Amniotic stem cell (primary cell): ENCODE measurements around the gene MVB12B.
"Not testable (repeated sequence)": the region's sequence is repeated elsewhere in the genome, so short reads cannot be mapped to it uniquely, and the experiment has no call there.

Experiments used
- DNase-seq: peaks from one replicate; lab custom pipeline; 2025; lab: John Stamatoyannopoulos, UW

Gene MVB12B

DNA sequence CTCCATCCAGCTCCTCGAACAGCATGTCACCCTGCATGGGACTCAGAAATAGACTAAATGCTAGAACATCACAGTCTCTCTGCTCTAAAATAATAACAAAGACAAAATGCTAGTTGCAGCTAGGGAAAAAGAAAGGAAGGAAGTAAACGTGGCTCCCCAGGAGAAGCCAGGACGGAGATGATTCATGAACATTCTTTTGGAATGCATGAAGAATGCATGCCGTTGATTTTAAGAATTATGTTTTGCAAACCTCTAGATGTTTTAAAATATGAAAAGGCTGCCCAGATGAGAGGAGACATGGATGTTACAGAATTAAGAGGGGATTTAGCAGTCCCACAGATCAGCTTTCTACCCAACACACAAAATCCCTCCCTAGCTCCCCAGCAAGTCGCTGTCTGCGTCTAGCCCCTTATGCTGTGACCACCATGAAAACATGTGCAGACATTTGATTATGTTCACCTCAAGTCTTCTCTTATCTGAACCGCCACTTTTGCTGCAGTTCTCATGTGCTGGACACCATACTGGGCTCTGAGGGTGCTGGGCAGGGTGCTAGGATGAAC, 147.7 kb downstream of the MVB12B start:
- DNase-seq: peak; percentile 60

DNA sequence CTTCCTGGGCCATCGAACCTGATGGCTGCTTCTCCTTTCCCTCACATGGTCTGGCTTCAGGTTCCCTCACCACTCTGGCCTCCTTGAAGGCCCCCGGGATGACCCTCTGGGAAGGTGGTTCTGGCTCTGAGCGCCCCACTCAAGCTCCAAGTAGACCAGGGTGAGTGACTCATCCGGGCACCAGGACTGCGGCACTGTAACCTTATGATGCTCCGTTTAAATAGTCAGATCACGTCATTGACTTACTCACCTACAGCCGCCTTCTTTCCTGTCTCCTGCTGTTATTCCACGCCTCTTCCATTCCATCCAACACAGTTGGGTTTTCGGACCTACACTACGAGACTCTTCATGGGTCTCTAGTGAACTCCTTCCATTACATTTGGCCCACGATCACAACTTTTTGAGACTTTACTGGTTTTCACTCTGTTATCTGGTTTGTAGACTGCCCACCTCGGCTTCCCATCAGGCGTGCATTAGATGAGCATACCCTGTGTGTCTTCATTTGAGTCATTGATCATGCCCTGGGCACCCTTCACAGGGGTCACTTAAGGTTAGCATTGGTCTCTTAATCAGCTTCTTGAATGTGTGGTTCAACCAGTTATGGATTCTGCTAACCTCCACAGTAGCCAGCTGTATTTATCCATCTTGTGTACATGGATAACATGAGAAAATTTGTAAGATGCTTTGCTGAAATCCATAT, 148.3 kb downstream of the MVB12B start:
- DNase-seq: peak; percentile 58

DNA sequence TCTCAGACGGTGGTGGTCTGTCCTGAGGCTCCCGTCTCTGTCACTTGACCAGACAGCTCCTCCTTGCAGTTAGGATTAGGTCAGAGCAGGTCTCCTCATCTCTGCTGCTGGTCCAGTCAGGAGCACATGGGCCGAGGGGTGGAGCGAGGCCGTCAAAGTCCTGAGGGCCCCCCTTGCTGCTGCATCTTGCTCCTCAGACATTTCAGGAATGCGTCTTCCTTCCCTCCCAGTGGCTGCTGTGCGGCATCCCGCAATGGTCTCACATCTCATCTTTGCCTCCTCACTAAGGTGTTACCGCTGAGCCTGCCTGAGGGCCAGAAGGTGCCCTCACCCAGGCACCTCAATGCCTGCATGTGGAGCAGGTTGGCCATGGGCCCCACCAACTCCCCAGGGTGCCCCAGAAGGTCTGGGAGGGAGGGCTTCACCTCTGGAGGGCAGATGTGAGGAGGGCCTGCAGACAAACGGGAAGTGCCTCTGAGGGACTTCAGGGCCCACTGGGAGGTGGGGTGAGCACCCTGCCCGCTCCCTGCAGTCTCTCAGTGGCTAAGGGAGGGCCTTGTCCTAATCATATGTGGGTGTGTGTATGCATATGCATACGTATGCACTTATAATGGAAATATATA, 149.4 kb downstream of the MVB12B start:
- no peak for DNase-seq

DNA sequence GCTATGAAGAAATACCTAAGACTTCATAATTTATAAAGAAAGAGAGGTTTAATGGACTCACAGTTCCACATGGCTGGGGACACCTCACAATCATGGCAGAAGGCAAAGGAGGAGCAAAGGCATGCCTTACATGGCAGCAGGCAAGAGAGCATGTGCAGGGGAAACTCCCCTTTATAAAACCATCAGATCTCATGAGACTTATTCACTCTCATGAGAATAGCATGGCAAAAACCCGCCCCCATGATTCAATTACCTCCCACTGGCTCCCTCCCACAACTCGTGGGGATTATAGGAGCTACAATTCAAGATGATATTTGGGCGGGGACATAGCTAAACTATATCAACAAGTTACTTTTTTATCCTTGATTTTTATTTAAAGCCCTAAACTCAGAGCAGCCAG, 150.8 kb downstream of the MVB12B start:
- DNase-seq: not testable (repeated sequence)

DNA sequence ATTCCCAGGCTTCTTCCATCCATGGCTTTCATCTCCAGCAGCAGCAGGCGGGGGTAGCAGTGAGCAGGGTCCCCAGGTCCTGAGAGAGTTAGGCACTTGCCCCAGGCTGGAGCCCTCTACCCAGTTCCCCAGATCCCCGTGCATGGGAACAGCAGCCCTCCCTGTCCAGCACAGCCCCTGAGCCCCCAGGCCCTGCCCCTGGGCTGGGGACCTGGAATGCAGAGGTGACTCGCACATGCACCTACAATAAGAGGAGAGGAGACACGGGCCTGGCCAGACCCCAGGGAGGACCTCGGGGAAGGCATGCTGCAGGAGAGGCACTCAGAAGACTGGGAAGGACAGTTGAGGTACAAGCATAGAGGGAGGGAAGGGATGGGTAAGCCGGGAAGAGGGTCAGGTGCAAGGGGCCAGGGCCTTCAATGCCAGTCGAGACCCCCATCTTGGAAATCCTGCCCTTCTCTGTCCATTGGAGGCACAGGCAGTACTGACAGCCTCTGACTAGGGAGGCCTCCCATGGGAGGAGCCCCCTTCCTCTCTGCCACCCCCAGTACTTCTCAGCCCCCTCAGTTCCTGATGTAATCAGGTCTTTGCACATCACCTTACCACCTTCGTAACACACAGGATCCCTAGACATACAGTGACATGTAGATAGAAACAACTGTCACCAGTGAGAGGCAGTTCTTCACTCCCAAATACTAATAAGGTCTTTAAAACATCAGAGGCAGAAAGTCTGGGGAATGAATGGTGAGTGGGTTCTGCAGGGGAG, 151.8 kb downstream of the MVB12B start:
- no peak for DNase-seq

DNA sequence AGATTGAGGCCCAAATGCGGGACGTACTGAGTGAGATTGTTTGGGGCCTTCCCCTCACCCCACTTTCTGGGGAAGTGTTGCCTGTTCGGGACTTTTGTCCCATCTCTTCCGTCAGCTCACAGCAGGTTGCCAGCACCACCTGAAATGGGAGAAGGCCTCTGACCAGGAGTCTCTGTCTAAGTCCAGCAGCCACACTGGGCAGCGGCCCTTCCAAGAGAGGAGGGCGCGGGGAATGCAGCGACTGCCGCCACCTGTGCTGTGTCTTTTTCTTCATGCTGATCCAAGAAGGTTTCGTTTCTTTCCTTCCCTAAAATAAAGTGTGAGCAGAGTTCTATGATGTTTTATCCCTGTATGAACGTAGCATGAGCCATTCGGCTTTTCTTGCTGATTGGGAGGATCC, 152.9 kb downstream of the MVB12B start:
- no peak for DNase-seq

DNA sequence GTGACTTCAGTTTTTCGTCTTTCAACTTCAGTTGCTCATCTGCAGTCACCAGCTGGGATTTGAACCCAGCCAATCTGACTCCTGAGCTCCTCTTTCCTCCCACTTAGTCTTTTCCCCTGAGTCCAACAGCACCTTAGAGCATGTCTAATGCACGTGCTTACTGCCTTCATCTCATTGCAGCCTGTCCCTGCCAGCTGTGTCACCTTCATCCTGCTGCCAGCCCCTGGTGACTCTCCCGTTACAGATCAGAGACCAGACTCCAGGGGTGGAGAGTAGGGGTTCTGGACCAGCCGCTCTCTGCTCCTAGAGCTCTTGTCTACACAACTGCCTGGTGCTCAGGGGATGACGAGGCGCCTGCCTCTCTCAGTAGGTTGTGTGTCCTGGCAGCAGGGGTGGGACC, 154.2 kb downstream of the MVB12B start:
- DNase-seq: no peak

DNA sequence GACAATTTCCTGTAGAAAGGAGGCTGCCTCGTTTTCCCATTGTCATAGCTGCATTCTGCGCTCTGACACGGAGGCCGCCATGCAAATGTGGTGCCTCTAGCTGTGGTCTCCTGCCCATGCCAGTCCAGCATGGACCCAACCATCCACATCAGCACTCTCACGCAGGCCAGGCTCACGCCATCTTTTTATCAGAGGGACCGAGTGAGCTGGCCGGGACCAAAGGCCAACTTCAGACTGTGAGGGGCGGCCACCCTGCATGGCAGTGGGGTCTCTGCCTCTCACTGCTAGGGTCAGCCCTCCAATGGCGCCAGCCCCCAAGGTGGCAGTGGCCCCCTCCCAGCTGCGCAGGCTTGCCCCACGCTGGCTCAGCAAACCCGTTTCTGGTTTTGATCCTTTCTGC, 155.2 kb downstream of the MVB12B start:
- no peak for DNase-seq

DNA sequence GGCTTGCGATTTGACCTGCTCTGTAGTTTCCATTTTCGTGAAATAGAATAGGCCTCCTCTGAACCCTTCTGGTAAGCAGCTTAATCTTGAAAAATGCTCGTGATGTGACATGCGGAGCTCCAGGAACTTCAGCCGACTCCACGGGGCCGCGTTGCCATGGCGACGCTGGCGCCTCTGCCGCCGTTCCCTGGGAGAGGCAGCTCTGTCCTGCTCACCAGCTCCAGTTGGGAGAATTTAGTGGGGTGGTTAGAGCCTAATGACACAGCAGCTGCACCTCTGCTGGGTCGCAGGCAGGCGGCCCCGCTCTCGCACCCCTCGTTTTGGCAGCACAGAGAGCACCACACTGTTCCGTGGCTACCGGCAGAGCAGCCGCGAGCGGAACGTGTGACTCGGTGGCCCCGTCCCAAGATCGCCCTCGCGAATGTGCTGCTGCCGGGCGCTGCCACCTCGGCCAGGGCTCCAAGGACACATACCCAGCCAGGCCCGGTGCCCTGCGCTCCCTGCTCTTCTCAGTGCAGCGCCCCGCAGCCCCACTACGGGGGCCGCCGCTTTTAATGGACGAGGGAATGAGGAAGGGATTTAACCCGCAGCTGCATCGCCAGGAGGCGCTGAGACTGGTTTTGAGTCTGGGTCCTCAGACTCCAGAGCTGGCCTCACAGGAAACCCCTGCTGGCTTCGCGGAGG, 155.9 kb downstream of the MVB12B start:
- peak; percentile 5 for DNase-seq

DNA sequence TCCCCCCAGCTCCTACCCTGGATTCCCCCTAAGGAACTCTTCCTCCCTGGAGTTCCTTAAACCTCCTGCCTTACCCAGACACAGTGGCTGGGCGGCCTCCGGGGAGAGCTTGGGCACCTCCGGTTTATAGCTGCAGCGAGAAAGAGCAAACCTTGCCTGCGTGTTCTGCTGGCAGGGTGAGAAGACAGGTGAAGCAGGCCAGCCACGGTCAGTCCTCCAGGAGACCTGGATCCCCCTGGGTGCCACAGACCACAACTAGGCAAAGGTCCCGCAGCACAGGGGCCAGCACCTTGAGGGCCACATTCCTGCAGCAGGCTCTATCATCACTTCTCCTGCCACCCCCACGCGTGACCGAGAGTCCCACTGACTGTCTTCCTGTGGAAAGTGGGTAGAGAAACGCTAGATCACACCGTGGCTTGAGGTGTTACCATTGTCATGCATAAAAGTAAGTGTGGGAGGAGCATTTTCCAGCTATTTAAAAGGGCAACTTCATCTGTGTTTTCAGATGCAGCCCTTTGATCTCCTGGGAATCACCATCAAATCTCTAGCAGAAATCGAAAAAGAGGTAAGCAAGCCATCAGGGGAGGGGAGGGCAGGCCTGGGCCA, 156.9 kb downstream of the MVB12B start:
- no peak for DNase-seq

DNA sequence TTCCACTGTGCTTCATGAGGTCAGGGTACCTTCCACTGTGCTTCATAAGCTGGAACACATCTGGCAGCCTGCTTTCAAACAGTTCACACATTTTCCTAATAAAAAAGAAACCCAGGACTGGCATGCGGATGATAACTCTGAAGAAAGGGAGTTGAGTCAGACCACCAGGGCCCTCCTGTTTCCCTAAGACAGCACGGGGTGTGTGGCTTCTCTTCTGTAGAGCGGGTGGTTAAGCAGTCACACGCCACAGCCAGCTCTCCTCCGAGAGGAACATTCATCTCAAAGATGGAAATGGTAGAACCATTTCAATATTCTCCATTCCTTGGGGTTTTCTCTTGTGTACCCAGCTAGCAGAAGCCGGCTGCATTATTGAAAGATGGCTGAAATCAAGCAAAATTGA, 159.0 kb downstream of the MVB12B start:
- DNase-seq: no peak

DNA sequence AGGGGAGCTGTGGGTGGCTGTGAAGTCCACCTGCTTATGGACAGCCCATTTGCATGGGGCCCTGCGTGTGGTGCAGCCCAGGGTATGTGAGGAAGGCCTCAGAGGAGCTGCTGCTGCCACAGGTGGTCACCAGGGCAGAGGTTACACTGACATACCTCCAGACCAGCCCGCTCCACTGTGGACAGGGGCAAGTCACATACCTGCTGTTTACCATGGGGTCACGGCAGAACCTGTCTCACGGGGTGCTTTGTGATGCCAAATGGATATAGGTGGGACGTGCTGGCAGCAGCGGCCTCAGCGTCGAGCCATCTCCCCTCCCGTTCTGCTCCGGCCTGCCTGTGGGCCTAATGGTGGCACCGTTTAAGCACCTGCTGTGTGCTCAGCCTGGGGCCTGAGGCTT, 159.6 kb downstream of the MVB12B start:
- no peak for DNase-seq

DNA sequence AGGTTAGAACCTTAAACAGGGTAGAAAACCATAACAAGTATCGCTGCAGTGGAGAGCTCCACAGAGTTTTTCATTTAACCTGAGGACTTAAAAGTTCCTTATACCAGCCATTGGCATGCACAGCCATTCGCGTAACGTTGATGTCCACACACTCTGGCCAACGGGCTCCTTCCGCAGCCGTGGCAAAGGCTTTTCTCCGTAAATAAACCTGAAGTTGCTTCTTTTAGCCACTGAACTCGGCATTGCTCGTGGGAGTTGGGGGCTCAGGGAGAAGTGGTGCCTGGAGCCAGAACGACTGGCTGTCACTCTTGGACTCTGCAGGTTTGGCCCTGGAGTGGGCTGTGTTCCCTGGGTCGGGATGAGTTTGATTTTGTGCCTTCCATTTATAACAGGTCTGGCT, 161.2 kb downstream of the MVB12B start:
- no peak for DNase-seq

DNA sequence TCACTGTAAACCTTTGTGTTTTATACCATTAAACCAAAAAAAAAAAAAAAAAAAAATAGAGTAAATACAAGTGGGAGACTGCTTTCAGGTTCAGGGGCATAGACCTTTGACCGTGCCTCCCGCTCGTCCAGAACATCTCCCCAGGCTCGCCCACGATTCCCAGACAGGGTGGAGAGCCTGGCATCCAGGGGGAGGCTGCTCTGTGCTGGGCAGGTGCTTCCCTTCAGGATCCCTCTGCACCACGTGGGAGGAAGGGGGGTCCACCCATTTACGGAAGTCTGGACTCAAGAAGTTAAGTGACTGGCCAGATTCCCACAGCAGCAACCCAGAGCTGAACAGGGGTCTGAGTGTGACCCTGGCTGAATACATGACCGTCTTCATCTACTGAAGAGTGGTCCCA, 161.7 kb downstream of the MVB12B start:
- DNase-seq: no peak

DNA sequence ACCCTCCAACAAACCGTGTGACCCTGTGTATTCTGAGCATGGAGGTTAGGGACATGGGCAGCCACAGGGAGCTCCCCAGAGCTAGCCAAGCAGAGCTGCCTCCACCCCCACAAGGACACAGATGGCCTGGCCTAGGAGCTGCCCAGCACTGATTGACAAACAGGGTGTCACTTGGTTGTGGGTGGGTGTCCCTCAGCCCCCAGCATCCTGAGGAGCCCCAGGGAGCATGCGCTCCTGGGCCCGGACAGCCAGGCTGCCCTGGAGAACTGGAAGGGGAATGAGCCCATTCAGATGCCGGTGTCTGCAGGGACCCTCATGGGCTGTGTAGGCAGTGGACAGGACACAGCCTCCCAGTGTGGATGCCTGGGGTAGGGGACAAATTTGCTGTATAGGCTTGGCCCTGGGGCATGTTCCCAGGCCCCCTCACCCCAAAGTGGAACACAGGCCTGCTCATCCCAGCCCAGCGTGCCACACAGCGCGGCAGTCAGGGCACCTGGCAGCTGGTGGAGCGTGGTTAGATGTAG, 162.3 kb downstream of the MVB12B start:
- no peak for DNase-seq

DNA sequence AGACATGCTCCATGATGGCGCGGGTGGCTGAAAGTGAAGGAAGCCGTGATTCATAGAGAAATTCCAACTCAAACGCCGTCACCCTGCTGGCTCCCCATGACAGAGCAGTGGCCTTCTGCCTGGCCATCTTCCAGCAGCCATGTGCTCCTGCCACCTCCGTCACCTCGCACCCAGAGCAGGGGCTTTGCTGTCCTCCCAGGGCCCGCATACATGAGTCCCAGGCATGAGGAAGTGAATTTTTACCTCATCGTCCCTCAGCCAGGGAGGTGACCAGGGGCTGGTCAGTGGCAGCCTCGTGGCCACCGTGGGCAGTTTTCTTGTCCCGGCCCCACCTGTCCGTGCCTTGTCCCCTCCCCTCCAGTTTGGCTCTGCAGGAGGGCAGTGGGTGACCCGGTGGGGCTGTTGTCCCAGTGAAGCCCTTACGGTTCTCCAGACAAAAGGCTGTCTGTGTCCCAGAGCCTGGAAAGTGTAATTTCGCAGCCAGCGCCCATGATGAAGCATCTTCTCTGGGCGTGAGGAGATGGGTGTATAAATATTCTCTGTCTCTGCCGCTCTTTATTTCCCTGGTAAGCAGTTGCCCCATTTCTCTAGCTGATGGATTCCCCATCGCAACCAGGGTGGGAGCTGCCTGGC, 163.1 kb downstream of the MVB12B start:
- DNase-seq: no peak

DNA sequence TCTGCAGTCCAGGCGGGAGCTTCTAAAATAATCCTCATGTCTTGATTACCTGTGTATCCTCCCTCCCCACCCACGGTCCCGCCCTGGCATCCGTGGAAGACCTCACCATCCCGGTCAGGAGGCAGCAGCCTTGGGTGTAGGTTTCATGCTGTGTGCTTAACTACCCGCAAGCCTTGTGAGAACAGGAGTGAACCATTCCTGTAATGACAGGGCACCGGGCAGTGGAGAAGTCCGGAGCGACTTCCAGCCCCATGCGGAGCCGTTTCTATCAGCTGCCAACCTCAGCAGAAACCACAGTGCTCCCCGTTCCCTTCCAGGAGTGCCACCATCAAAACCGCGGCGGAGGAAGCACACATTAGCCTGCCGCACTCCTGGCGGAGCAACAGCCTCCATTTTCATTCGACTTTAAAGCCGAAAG, 163.6 kb downstream of the MVB12B start:
- no peak for DNase-seq

DNA sequence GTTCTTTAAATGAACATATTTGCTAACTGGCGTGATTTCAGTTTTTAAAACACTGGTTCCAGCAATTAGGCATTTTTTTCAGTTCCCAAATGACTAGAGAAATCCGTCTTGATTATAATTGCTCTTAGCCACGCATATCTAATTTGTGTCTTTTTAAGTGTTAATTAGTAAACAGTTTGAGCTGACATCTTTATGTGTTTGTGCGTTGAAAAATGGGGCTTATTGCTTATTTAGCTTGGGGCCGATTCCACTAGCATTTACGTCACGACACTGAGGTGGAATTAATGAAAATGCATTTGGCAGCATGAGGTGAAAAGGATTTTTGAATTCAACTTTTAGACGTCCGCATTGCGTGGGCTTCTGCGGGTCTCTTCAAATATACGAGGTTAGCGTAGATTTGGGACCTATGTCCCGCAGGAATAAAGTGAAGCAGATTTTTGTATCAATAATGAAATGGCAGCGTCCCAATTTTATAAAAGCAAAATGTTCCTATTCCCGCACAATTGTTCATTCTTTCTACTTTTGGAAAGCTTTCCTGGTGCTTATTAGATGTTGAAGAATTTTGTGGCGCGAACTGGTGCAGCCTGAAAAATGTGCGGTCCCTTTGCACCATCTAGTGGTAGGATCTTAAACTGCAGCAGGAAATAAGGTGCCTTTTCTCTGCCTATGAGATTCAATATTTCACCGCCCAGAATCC, 164.4 kb downstream of the MVB12B start:
- peak; percentile 18 for DNase-seq

DNA sequence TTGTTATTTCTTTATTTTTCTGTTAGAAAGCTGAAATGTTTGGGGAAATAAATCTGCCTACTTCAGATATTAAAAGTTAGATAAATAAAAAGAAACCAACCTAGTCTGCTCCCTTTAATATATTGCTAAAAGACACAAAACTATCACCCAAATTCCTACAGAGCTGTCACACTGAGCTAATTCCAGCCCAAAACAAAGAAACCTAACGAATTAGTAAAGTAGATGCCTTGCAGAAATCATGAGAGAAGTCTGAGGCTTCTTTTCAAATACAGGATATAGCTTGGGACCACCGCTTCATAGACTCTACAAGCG, 164.9 kb downstream of the MVB12B start:
- DNase-seq: no peak

DNA sequence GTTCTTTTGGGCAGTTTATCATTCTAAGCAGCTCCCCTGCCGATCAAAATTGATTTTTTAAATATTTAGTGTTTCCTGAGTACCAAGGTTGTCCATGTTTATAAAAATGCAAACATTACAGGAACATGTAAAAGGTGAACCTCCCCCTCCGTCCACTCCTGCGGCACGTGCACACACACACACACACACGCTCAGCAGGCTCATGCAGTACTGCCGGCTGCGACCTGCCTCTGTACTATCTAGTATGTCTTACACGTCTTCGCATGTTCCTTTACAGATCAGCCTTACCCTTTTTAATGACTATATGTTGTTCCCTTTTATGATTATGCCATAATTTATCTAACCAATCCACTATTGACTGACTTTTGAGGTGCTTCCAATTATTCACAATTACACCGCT, 165.3 kb downstream of the MVB12B start:
- DNase-seq: no peak

DNA sequence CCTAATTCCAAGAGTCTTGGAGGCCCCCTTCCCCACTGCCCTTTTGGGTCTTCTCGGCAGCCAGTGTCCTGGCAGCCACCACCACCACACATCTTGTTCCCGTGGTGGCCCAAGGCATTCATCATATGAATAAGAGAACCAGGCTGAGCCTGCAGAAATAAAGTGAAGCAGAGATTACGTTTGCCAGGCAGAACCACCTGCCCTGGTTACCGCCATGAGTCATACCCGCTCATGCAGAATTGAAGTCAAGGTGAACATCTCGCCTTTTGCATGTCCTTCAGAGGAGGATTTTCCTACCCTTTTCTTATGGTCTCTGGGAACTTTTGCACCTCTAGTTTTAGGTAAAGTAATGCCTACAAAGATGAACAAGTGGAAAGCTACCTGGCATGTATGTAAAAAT, 167.6 kb downstream of the MVB12B start:
- no peak for DNase-seq
